ENCODE measurements around the gene UBR1.
"Not testable (repeated sequence)": the region's sequence is repeated elsewhere in the genome, so short reads cannot be mapped to it uniquely, and the experiment has no call there.

GRCh38 chr15:43041085-43041484 is 64.8 kb downstream of the UBR1 start:
- not testable (repeated sequence) for TF ChIP-seq CTCF (conservative IDR thresholded peaks at IDR 0.05; ENCODE audit: low read depth, low read length); EZH2 (IDR thresholded peaks at IDR 0.05; ENCODE audit: borderline replicate concordance, low read depth, low read length, poor library complexity, severe bottlenecking)

Measured in A673 (cell line).